IMR-90 (cell line): ENCODE results near the gene FAM53C. TPM values are rescaled to one million over a fixed set of nuclear protein-coding genes. Genes with fewer than 3 reads are reported as not detected.

Experiments used
- ATAC-seq: fragments of 200-7000 bp; cut with Tn5 transposase; 2 replicates; pipeline ENCODE4 v1.9.1; 2020; ENCODE audit warnings: low read depth, mild to moderate bottlenecking, moderate library complexity
- BruUV-seq: library from RNA; stranded (reverse); fragments of 400-500 nt; replicated peaks from 2 replicates; lab custom pipeline; 2021; lab: Mats Ljungman, UMichigan
- CTCF ChIA-PET: fragments of 300-600 bp; formaldehyde crosslinking; extraction: SDS; loops from one replicate; lab custom pipeline; 2021; ENCODE audit warnings: antibody characterized with exemption; lab: Yijun Ruan, JAX
- POLR2A ChIA-PET: fragments of 300-600 bp; sonication (Branson Sonifier 250); formaldehyde crosslinking; loops from one replicate; lab custom pipeline; 2022; ENCODE audit warnings: antibody characterized with exemption; ENCODE audit not compliant: unreplicated experiment; lab: Charles Lee
- DNase-seq: peaks from one replicate; pipeline ENCODE4 v3.0.0; 2013
- H2AFZ ChIP-seq: replicated peaks from 2 replicates; pipeline ENCODE3; 2013; ENCODE audit warnings: low read length, mild to moderate bottlenecking; ENCODE audit not compliant: poor library complexity
- H2AK5ac ChIP-seq: 2 replicates; pipeline ENCODE4 v1.6.1; 2013; ENCODE audit warnings: low read depth, low read length, inconsistent platforms
- H2AK9ac ChIP-seq: replicated peaks from 2 replicates; pipeline ENCODE3; 2013; ENCODE audit warnings: mild to moderate bottlenecking, low read depth, low read length, moderate library complexity; ENCODE audit not compliant: poor library complexity
- H2BK120ac ChIP-seq: 2 replicates; pipeline ENCODE4 v1.6.1; 2013; ENCODE audit warnings: low read depth, low read length, inconsistent platforms
- H2BK15ac ChIP-seq: 3 replicates; pipeline ENCODE4 v1.6.1; 2013; ENCODE audit warnings: low read depth, low read length, inconsistent platforms
- H2BK20ac ChIP-seq: 2 replicates; pipeline ENCODE4 v1.6.1; 2013; ENCODE audit warnings: low read depth, mild to moderate bottlenecking, inconsistent platforms, low read length, moderate library complexity
- H2BK5ac ChIP-seq: 2 replicates; pipeline ENCODE4 v1.6.1; 2013; ENCODE audit warnings: mild to moderate bottlenecking, low read depth, low read length, inconsistent platforms; ENCODE audit not compliant: poor library complexity, severe bottlenecking
- H3K14ac ChIP-seq: replicated peaks from 2 replicates; pipeline ENCODE4 v1.6.1; 2013; ENCODE audit warnings: low read depth, low read length, inconsistent platforms
- H3K18ac ChIP-seq: 2 replicates; pipeline ENCODE4 v1.6.1; 2013; ENCODE audit warnings: low read depth, low read length, control low read depth
- H3K23ac ChIP-seq: 2 replicates; pipeline ENCODE4 v1.6.1; 2013; ENCODE audit warnings: low read depth, low read length, inconsistent platforms
- H3K27ac ChIP-seq: 2 replicates; pipeline ENCODE4 v1.5.1; 2013; ENCODE audit warnings: mild to moderate bottlenecking, control low read depth, low read length; ENCODE audit not compliant: insufficient read depth
- H3K27me3 ChIP-seq: 2 replicates; pipeline ENCODE4 v1.6.1; 2013; ENCODE audit warnings: low read length; ENCODE audit not compliant: control insufficient read depth, insufficient read depth
- H3K36me3 ChIP-seq: 2 replicates; pipeline ENCODE4 v1.6.1; 2013; ENCODE audit warnings: low read length, mixed read lengths; ENCODE audit not compliant: control insufficient read depth, insufficient read depth
- H3K4ac ChIP-seq: 2 replicates; pipeline ENCODE4 v1.6.1; 2013; ENCODE audit warnings: low read depth, low read length, inconsistent platforms
- H3K4me1 ChIP-seq: 2 replicates; pipeline ENCODE4 v1.6.1; 2013; ENCODE audit warnings: low read length, mixed read lengths; ENCODE audit not compliant: control insufficient read depth, insufficient read depth
- H3K4me2 ChIP-seq: 2 replicates; pipeline ENCODE4 v1.6.1; 2013; ENCODE audit warnings: low read depth, mild to moderate bottlenecking, control low read depth, low read length, moderate library complexity
- H3K4me3 ChIP-seq: 2 replicates; pipeline ENCODE4 v1.5.1; 2013; ENCODE audit warnings: low read depth, mild to moderate bottlenecking, control low read depth, low read length, moderate library complexity; ENCODE audit not compliant: insufficient read depth
- H3K56ac ChIP-seq: 2 replicates; pipeline ENCODE4 v1.6.1; 2013; ENCODE audit warnings: low read length, inconsistent platforms; ENCODE audit not compliant: insufficient read depth; ENCODE audit errors: extremely low read depth
- H3K79me1 ChIP-seq, 2 experiments: 2 replicates each; pipeline ENCODE4 v1.6.1; 2013; ENCODE audit warnings: low read length in 2 of 2, inconsistent platforms in 1 of 2, low read depth in 1 of 2
- H3K9ac ChIP-seq: 2 replicates; pipeline ENCODE4 v1.6.1; 2013; ENCODE audit warnings: low read depth, low read length, control low read depth
- H3K9me1 ChIP-seq: 2 replicates; pipeline ENCODE4 v1.6.1; 2013; ENCODE audit warnings: low read length, inconsistent platforms; ENCODE audit not compliant: insufficient read depth
- H3K9me3 ChIP-seq: 2 replicates; pipeline ENCODE4 v1.6.1; 2013; ENCODE audit warnings: low read length; ENCODE audit not compliant: control insufficient read depth, insufficient read depth
- H4K20me1 ChIP-seq: 2 replicates; pipeline ENCODE4 v1.6.1; 2013; ENCODE audit warnings: low read length, inconsistent platforms; ENCODE audit not compliant: insufficient read depth
- H4K5ac ChIP-seq: 2 replicates; pipeline ENCODE4 v1.6.1; 2013; ENCODE audit warnings: mild to moderate bottlenecking, low read depth, low read length, control low read depth
- H4K8ac ChIP-seq, 2 experiments: 2 replicates each; pipeline ENCODE4 v1.6.1; 2013; ENCODE audit warnings: low read depth in 2 of 2, low read length in 2 of 2, control low read depth in 1 of 2, inconsistent platforms in 1 of 2
- H4K91ac ChIP-seq: 2 replicates; pipeline ENCODE4 v1.6.1; 2013; ENCODE audit warnings: low read depth, low read length, inconsistent platforms; ENCODE audit not compliant: insufficient read depth
- FOS ChIP-seq: fragments of 150-350 bp; IDR thresholded peaks from 2 replicates; pipeline ENCODE4 v1.6.1; 2016; ENCODE audit warnings: low read depth, low read length
- RFX5 ChIP-seq: IDR thresholded peaks from 2 replicates; pipeline ENCODE4 v1.8.0; 2012; ENCODE audit warnings: low read depth, mild to moderate bottlenecking, low read length, moderate library complexity
- SMC3 ChIP-seq: fragments of 150-350 bp; IDR thresholded peaks from 2 replicates; pipeline ENCODE4 v1.6.1; 2016; ENCODE audit warnings: low read depth, mild to moderate bottlenecking, antibody characterized with exemption, low read length, moderate library complexity
- WGBS, 2 experiments: methylation state at CpG; one replicate each; pipeline versions ENCODE4 v1.1.5 to v1.1.7; 2013; ENCODE audit warnings: missing lambda C conversion rate in 2 of 2; ENCODE audit not compliant: insufficient read length in 1 of 2; ENCODE audit errors: extremely low coverage in 2 of 2; 5-methylcytosine and 5-hydroxymethylcytosine counted together
- dilution Hi-C: fragments of 300-500 bp; cut with HindIII; formaldehyde crosslinking; loops from one replicate; pipeline ENCODE4 v1.14.3; 2018; ENCODE audit warnings: low sequenced_read_pairs; ENCODE audit not compliant: unreplicated experiment
- in situ Hi-C: fragments of 300-500 bp; cut with MboI; formaldehyde crosslinking; loops from 3 replicates; pipeline ENCODE4 v1.14.3; 2019; ENCODE audit warnings: low sequenced_read_pairs, inconsistent platforms, mixed read lengths
- intact Hi-C: fragments of 100-400 bp; cut with micrococcal nuclease; formaldehyde crosslinking; loops from 2 replicates; pipeline ENCODE4 v1.10.0; 2022
- polyA plus RNA-seq, 3 experiments: library from polyadenylated mRNA; depleted of rRNA; stranded (reverse); fragments of >200 nt; gene quantifications; 2 replicates each; pipeline ENCODE4 v1.2.3, GENCODE V29; 2012; ENCODE audit warnings: low replicate concordance in 1 of 3
- total RNA-seq: library from RNA; depleted of rRNA; stranded (reverse); fragments of >200 nt; gene quantifications from 2 replicates; pipeline ENCODE4 v1.2.3, GENCODE V29; 2012
- TF ChIP-seq, protein P1 (sequence below): fragments of 150-350 bp; IDR thresholded peaks from 2 replicates; pipeline ENCODE4 v1.6.1; 2017; ENCODE audit warnings: mild to moderate bottlenecking, antibody characterized with exemption, low read length, low read depth
- TF ChIP-seq, protein P2 (sequence below): conservative IDR thresholded peaks from 2 replicates; pipeline ENCODE4 v1.5.1; 2012; ENCODE audit warnings: mild to moderate bottlenecking, low read depth, low read length, improper control_type of control experiment

FAM53C gene
- total and polyA plus RNA-seq, 2 of the 4 experiments (the other 2 are of a cell fraction): 21.5 to 25.6 TPM

DNA sequence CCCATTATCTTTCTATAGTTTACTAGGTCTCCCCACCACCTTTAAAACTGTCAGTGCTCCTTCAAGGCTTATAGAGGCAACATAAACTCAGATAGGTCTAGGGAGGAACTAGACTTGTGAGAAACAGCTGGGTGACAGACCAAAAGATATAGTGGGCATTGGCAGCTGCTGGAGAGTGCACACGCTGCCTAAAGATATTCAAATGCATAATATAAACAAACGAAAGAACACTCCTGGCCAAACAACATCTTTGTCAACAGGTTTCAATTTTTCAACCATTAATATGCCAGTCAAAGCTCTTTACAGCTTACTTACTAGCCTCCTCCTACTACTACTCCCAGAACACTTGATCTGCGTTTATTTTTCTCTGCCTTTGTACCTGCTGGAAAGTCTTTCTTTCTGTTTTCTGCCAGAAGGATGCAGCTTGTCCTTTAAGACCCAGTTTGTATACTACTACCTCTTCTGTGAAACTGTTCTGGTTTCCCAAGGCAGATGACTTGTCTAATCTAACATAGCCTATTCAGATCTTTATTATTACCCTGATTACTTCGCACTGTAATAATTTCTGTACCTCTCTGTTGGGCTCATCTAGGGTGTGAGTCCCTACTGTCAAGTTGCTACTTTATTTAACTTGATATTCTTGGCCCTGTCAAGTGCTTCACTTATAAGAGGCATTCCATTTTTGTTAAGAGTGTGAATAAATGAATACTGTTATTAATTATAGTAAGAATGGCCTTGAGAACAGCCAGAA is 28.7 kb downstream of the FAM53C start (continued):
- TF ChIP-seq RFX5: no peak

DNA sequence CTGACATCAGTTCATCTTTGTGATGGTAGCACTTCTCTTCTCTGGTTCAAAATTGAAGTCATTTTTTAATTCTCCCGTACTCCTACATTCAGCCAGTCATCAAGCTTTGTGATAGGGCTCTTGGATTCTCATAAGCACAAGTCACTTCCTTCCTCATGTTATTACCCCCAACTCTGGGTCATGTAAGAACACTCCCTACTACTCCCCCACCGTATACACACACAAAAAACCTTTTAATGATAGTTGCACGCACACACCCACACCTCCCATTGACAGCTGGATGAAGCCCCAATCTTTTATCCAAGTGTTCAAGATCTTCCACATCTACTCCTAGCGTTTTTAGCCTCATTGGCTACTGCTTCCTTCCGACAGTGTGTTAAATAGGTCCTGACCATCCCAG is 31.2 kb downstream of the FAM53C start:
- peaks cover 34% of the 10 kb centered on the region for H4K20me1 ChIP-seq
- intact Hi-C loops: loop anchor here (5.0 kb wide), 1 partner anchor 33 kb away; no protein-coding TSS in a partner anchor

More for the DNA sequence above, 31.2 kb downstream of the FAM53C start:
- H3K14ac ChIP-seq: no peak overlapping the region
- H3K36me3 ChIP-seq: peaks cover 12% of the 10 kb centered on the region
- no peak overlapping the region for H3K4me3 ChIP-seq
- H4K5ac ChIP-seq: no peak overlapping the region
- in situ Hi-C loops: no loop called here
- dilution Hi-C loops: no loop called here
- H3K9me1 ChIP-seq: peaks cover 7% of the 10 kb centered on the region; the same call in 1 of the 2 replicates
- H2BK120ac ChIP-seq: no peak overlapping the region
- ChIA-PET POLR2A (no interaction called here), CTCF (interaction anchor here (2.5 kb wide), 1 partner anchor 18 kb away, joined by 9 read pairs; no protein-coding TSS in a partner anchor)
- H4K8ac ChIP-seq: no peak overlapping the region
- H3K18ac ChIP-seq: no peak overlapping the region
- TF ChIP-seq, protein P1, sequence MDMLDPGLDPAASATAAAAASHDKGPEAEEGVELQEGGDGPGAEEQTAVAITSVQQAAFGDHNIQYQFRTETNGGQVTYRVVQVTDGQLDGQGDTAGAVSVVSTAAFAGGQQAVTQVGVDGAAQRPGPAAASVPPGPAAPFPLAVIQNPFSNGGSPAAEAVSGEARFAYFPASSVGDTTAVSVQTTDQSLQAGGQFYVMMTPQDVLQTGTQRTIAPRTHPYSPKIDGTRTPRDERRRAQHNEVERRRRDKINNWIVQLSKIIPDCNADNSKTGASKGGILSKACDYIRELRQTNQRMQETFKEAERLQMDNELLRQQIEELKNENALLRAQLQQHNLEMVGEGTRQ: no peak
- TF ChIP-seq SMC3 (no peak), FOS (no peak)
- TF ChIP-seq, protein P2, sequence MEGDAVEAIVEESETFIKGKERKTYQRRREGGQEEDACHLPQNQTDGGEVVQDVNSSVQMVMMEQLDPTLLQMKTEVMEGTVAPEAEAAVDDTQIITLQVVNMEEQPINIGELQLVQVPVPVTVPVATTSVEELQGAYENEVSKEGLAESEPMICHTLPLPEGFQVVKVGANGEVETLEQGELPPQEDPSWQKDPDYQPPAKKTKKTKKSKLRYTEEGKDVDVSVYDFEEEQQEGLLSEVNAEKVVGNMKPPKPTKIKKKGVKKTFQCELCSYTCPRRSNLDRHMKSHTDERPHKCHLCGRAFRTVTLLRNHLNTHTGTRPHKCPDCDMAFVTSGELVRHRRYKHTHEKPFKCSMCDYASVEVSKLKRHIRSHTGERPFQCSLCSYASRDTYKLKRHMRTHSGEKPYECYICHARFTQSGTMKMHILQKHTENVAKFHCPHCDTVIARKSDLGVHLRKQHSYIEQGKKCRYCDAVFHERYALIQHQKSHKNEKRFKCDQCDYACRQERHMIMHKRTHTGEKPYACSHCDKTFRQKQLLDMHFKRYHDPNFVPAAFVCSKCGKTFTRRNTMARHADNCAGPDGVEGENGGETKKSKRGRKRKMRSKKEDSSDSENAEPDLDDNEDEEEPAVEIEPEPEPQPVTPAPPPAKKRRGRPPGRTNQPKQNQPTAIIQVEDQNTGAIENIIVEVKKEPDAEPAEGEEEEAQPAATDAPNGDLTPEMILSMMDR: no peak
- H2BK20ac ChIP-seq: no peak overlapping the region
- no peak overlapping the region for H2BK5ac ChIP-seq
- no peaks in the 10 kb centered on the region for H3K9me3 ChIP-seq
- DNase-seq: no peak
- BruUV-seq: no TSS peak
- no peak overlapping the region for H3K9ac ChIP-seq
- H3K27me3 ChIP-seq: no peaks in the 10 kb centered on the region
- H3K56ac ChIP-seq: no peak overlapping the region
- H2AFZ ChIP-seq: no peak overlapping the region
- H2AK9ac ChIP-seq: no peak overlapping the region
- peaks cover 4% of the 10 kb centered on the region; the same call in 1 of the 2 replicates for H3K4me1 ChIP-seq
- H2AK5ac ChIP-seq: no peak overlapping the region
- no peak overlapping the region for H2BK15ac ChIP-seq
- no peak overlapping the region for H3K4ac ChIP-seq
- no peak for ATAC-seq
- no peak overlapping the region for H3K27ac ChIP-seq
- peaks cover 43 to 60% of the 10 kb centered on the region in 2 experiments for H3K79me1 ChIP-seq
- 93% methylated on average over 4 of the region's 5 CpGs; no CpG with 5 or more reads in 1 of the 2 experiments for WGBS, 2 experiments
- H3K23ac ChIP-seq: peak overlapping the region; percentile 17; the same call in 1 of the 2 replicates
- H3K4me2 ChIP-seq: no peak overlapping the region
- no peak overlapping the region for H4K91ac ChIP-seq
